Measurements from ENCODE around the gene CCDC149.

- TF ChIP-seq CTCF (IDR thresholded peaks at IDR 0.05; ENCODE audit: borderline replicate concordance, extremely low read depth, low read length, poor library complexity, severe bottlenecking) (no peak), EZH2 (IDR thresholded peaks at IDR 0.05; ENCODE audit: borderline replicate concordance, low read depth, low read length, severe bottlenecking) (no peak)
Observed at GRCh38 chr4:24805067-24805466, 107.8 kb downstream of the CCDC149 start.

All from DND-41 (cell line).